GM11168 (cell line): Measurements from ENCODE around the gene PAM16.
"Not testable (repeated sequence)": the region's sequence is repeated elsewhere in the genome, so short reads cannot be mapped to it uniquely, and the experiment has no call there.

Experiments used
- in situ Hi-C: fragments of 300-500 bp; cut with MboI; formaldehyde crosslinking; loops from one replicate; pipeline ENCODE4 v1.12.0; 2022; ENCODE audit warnings: low sequenced_read_pairs; ENCODE audit not compliant: unreplicated experiment

The PAM16 gene

DNA sequence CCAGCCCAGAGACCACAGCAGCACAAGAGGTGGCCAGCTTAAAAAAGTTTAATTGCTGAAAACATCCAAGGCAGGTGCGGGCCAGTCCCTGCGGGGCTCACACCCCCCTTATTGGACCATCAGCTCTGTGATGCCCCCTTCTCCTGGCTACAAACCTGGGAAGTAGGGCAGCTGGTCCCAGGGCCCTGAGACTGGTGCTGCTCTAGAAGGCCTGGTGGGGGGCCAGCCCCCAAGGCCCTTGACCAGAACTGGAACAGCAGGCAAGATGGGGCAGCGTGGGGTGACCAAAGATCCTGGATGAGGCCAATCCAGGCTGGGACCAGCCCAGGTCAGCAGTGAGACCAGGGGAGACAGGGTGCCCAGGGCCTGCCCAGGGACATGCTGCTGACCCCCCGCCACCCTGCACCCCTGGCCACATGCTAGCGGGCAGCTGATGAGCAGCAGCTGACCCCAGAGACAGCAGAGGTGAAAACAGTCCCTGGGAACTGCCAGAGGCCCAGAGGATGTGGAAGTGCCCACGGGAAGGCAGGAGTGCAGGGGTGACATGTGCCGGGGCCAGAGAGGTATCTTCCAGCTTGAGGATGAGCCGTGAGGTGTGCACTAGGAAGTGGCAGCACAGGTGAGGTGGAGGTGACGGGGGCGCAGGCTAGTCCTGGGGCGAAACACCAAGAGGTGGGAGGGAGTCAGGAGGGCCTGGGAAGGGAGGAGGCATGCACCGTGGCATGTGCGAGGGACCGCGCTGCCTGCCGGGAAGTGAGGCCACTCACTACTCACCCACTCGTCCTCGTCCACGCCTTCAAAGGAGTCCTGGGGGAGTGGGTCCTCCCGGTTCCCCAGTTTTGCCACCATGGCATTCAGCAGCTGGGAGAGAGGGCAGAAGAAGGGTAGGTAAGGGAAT is 3.6 kb upstream of the PAM16 start:
- in situ Hi-C loops = no loop called here

DNA sequence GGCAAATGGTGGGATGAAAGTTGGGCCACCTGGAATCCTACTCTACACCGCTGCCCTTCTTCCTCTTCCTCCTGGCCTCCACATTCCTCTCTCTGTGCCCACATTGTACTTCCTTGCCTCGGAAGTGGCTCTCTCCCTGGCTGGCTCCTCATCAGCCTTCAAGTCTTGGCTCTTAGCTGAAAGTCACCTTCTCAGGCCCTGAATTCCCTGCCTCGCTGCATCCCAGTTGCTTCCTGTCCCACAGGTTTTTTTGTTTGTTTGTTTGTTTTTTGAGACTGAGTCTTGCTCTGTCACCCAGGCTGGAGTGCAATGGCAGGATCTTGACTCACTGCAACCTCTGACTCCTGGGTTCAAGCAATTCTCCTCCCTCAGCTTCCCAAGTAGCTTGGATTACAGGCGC is 2.6 kb upstream of the PAM16 start:
- in situ Hi-C loops = no loop called here

DNA sequence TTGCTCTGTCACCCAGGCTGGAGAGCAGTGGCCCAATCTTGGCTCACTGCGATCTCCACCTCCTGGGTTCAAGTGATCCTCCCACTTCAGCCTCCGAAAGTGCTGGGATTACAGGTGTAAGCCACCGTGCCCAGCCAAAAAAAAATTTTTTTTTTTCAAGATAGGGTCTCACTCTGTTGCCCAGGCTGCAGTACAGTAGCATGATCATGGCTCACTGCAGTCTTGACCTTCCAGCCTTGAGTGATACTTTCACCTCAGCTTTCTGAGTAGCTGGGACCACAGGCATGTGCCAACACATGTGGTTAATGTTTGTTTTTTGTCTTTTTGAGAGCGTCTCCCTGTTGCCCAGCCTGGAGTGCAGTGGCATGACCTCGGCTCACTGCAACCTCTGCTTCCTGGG is 1.7 kb upstream of the PAM16 start:
- in situ Hi-C loops = no loop called here

- in situ Hi-C loops = no loop called here
Measured at GRCh38 chr16:4351880-4352279, 759 bp upstream of the PAM16 start.

DNA sequence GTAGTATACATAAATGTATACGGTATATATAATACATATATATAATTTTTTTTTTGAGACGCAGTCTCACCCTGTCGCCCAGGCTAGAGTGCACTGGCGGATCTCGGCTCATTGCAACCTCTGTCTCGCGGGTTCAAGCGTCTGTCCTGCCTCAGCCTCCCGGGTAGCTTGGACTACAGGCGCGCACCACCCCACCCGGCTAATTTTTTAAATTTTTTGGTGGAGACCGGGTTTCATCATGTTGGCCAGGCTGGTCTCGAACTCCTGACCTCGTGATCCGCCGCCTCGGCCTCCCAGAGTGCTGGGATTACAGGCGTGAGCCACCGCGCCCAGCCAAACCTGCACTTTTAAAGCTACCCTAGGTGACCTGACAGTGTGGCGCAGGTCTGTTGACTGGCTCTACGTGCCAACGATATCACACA is 745 bp downstream of the PAM16 start:
- in situ Hi-C loops = no loop called here

DNA sequence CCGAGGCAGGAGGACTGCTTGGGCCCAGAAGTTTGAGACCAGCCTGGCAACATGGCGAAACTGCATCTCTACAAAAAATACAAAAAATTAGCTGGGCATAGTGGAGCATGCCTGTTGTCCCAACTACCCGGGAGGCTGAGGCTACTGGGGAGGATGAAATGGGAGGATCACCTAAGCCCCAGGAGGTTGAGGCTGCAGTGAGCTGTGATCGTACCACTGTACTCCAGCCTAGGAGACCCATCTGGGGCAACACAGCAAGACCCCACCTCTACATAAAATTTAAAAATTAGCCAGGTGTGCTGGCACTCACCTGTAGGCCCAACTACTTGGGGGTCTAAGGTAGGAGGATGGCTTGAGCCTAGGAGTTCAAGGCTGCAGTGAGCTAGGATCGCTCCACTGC is 1.8 kb downstream of the PAM16 start:
- in situ Hi-C loops = no loop called here

DNA sequence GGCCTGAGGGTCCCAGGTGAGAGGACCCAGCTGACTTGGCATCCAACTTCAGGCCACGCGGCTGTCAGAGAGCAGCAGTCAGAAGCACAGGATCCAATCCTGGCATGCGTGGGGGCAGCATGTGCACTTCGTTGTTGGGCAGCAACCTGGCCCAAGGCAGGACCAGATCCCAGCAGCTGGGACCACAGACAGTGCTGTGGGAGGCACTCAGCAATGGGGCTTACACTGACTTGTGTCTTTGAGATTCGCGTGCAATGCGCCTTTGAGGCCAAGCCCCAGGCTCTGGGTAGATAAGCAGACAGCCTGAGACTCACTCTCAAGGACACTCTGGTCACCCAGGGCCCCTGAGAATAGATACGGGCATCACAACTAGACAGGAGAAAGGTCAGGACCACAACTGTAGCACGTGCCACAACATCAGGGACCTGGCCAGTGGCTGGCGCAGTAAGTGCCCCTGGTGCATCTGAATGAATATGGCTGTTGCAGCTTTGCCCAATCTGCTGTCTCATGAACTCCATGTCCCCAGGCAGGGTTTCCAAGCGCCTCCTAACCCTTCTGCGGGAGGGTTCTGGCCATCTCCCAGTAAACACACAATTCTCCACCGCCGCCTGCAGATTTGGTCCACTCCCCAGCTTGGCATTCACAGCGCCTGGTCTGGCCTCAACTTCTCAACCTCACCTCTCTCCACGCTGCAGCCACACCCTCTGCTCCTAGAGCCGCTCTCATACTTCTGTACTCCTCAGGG is 3.2 kb downstream of the PAM16 start:
- in situ Hi-C loops = no loop called here

- in situ Hi-C loops = no loop called here
Measured at GRCh38 chr16:4347010-4347409, 4.1 kb downstream of the PAM16 start.

DNA sequence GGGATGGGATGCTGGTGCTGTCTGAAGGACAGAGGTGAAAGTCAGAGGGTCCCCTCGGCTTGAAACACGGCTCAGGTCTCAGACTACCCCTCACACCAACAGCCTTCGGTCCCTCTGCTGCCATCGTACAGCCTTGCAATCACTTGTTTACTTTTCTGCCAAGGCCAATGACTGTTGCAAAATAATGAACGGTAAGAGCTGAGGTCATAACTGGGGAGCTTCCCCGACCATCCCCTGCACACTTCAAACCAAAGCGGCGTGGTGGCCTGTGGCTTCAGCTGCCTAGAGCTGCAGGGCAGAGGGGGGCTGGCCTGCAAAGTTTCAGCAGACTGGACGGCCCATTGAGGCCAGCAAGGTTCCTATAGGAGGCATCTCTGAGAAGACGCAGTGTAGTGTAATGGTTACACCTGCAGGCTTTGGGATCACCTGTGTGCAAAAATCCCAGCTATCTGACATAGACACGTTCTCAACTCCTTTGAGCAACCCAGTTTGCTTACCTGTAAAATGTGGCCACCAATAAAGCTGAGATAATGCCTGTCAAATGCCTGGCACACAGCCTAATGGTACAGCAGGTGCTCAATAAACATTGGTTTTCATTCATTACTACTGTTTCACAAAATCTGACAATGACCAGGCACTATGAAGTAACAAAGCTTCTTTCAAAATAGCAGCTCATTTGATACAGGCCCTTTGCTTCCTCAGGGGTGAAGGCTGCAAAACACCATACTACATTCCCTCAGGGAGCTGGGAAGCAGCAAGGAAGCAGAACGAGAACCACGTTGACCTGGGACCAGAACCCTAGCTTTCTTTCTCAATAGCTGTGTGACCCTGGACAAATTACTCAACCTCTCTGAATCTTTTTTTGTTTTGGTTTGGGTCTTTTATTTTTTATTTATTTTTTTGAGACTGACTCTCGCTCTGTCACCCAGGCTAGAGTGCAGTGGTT is 5.0 kb downstream of the PAM16 start:
- in situ Hi-C loops = no loop called here

- in situ Hi-C loops = no loop called here
Measured at GRCh38 chr16:4344983-4345835, 5.9 kb downstream of the PAM16 start.

DNA sequence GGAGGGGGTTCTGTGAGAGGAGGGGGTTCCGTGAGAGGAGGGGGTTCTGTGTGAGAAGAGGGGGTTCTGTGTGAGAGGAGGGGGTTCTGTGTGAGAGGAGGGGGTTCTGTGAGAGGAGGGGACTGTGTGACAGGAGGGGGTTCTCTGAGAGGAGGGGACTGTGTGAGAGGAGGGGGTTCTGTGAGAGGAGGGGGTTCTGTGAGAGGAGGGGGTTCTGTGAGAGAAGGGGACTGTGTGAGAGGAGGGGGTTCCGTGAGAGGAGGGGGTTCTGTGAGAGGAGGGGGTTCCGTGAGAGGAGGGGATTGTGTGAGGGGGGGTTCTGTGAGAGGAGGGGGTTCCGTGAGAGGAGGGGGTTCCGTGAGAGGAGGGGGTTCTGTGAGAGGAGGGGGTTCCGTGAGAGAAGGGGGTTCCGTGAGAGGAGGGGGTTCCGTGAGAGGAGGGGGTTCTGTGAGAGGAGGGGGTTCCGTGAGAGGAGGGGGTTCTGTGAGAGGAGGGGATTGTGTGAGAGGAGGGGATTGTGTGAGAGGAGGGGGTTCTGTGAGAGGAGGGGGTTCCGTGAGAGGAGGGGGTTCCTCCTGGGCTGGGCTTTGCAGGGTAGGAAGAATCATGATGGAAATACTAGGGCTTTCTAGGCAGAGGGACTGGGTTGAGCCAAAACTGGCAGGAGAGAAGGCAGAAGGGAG is 6.7 kb downstream of the PAM16 start:
- in situ Hi-C loops = not testable (repeated sequence)

GRCh38 chr16:4342866-4343744 is 8.0 kb downstream of the PAM16 start:
- in situ Hi-C loops = no loop called here

- in situ Hi-C loops = no loop called here
Measured at GRCh38 chr16:4341250-4341649, 9.9 kb downstream of the PAM16 start.

DNA sequence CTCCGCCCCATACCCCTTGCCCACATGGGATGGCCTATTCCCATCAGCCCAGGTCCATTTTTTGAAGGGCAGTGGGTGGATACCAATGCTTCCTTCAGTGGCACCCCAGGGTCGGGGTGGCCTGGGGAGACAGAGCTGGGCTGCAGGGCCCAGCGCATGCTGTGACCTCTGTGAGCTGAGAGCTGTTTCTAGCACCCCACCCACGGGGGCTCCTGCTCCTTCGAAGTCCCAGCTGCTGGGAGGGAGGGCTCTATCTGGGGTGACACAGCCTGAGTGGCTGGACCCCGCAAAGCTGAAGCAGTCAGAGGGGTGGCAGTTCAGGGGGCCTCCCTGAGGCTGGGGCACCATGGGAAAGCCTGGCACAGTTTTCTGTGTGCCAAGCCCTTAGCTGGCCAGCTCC is 10.7 kb downstream of the PAM16 start:
- in situ Hi-C loops = no loop called here

- in situ Hi-C loops = no loop called here
Measured at GRCh38 chr16:4339909-4340308, 11.2 kb downstream of the PAM16 start.

- in situ Hi-C loops = no loop called here
Measured at GRCh38 chr16:4339455-4339854, 11.7 kb downstream of the PAM16 start.

DNA sequence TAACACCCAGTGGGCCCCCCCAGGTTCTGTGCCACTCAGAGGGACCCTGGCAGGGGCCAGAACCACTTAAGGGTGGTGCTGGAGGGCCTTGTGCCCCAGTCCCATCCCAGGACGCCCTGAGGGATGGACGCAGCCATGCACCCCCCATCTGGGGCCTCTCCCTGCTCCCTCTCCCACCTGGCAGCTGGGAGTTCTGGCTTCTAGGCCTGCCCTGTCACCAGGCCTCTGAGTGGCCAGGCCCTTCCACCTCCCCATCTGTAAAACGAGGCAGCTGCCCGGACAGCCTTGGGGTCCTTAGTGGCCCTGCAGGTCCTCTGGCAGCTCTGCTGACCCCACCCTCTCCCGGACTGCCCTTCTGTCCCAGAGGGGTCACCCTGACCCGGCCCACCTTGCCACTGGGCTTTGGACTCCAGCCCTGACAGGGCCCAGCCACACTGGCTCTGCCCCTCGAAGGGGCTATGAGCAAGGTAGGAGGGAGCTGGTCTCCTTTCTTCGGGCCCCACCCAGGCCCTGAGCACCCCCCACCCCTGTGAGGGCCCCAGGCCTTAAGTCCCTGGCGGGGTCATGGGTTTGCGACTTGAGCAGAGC is 12.3 kb downstream of the PAM16 start:
- in situ Hi-C loops = no loop called here

DNA sequence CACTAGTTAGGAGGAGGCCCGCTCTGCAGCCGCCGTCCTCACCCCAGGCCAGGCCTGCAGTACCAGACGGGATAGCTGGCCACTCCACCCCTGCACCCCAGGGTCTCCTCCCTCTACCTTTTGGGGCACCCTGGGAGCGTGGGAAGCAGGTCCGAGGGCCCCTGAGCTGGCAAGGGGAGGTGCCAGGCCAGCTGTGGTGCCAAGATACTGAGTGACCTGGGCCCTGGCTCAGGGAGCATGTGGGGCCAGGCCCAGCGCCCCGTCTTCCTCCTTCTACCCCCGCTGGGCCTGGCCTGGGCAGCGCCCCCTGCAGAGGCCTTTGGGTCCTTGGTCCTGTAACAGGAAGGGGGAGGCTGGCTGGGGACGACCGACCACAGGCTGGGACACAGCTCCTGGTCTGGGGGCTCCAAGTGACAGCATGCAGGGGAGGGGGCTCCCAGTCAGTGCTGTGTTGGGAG is 13.0 kb downstream of the PAM16 start:
- in situ Hi-C loops = no loop called here
